GM18499 (cell line): ENCODE measurements around the gene CLSTN2.

Experiments
- ATAC-seq: cut with Tn5 transposase; IDR thresholded peaks from one replicate; pipeline ENCODE4 v1.9.1; 2021; ENCODE audit warnings: moderate number of reproducible peaks; ENCODE audit not compliant: insufficient read depth, unreplicated experiment

CLSTN2 gene

DNA sequence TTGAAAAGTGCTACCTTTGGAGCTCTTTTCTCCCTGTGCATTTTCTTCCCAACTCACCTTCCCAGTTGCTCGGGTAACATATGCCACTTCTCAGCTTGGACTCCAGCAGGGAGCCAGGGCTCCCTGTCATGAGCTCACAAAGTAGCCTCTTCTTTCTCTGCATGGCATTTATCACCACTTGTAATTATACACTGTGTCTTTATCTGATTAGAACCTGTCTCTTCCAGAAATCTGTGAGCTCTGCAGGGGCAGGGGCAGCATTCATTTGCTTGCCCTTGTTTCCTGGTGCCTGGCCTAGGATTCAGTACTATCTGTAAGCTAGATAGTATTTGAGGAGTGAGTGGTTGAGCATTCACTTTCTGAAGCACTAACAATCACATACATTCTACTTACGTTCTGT, 100.9 kb downstream of the CLSTN2 start:
- no peak for ATAC-seq

DNA sequence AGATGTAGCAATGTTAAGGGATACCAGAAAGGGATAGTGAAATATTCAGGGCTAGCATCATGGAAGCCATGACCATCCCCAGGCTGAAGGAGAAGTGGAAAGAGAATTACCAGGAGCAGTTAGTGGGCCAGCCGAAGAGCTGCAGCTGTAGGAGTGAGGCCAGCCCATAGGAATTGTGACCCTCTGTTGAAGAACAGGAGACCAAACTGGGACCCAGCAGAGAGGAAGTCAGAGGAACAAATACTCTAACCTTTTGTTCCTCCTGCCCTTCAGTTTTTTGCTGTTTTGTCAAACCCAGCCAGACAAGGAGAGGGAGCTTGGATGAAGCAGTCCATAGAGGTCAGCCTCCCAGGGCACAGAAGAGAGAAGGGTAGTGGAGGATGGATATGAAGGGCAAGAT, 115.4 kb downstream of the CLSTN2 start:
- ATAC-seq = no peak

DNA sequence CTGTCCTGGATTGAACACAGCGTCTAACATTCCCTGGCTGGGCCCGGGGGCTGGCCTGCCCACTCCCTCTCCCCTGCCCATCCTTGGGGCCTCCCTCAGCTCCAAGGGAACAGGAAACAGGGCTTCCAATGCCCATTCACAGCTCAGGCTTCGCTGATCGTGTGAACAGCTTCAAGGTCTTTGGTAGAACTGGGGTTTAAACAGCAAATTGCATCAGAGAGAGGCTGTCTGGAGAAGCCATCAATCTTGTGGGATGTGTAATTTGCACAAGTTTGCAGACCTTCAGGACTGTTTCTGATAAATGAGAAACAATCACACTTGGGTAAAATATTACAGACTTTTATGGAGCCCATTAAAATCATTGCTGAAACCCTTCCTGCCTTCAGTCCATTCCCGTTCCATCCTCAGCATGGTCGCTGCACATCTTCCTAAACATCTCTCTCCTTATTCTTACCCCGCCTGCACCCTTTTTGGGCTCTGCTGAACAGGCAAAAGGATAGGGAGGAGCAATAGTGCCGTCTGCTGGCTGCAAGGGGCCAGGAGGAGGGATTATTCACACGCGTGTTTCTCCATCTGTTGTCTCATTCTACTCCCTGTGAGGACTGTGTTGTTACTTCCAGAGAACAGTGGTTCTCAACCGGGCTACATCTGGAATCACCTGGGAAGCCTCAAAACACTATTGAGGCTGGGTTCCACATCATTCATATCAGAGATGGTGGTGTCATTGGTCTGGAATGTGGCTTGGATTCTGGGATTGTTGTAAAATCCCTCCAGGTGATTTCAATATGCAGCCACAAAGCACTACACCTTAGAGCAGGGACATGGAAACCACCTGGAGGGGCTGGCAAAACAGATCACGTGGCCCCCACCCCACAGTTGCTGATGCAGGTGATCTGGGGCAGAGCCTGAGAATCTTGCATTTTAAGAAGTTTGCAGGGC, 116.3 kb downstream of the CLSTN2 start:
- ATAC-seq = no peak

DNA sequence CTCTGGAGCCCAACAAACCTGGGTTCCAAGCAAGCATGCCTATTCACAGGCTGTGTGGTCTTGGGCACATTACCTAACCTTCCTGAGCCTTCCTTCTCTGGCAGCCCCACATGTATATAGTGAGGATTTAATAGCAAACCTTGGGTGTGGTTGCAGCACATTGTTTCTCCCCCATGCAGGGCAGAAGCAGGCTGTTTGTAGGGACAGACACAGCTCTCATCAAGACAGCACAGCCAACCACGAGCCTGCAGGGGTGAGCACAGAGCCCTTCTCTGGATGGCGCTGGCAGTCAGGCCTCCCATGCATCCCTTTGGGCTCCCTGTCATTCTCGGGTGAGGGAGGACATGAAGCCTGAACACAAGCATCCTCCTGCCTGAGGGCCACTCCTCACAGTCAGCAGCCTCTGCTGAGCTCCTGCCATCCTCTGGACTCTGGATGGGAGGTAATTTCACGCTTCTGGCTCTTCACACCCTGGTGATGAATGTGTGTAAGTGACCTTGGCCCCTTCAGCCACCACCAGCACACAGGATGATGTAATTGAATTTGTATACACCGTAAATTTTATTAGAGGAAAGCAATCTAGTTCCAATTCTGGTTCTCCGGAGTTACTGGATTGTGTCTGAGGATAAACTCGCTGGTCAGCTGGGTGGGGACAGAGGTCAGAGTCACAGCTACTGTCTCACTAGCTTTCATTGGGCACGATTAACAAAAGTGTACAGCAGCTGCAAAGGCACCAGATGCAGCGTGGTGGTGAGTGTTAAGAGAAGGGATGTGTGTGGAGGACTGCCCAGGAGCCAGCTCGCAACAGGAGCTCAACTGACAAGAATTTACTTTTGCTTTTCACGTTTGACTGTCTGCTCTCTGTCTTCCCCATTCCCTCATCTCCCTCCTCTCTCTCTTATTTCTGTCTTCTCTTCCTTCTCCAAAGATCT, 118.1 kb downstream of the CLSTN2 start:
- no peak for ATAC-seq

DNA sequence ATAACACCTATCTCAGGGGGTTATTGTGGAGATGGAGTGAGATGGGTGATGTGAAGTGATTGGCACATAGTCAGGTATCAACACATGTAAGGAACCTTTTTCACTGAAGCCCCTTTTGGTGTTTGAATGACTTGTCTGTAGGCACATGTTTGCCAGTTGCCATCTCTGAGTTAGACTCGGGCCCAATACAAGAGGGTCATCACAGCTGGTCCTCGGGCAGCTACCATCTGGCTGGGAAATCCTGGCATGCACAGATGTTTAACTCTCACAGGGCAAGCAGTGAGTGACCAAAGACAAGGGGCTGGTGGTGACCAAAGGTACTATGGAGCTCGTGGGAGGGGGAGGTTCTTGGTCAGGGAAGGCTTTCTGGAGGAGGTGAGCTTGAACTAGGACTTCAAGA, 118.8 kb downstream of the CLSTN2 start:
- no peak for ATAC-seq

DNA sequence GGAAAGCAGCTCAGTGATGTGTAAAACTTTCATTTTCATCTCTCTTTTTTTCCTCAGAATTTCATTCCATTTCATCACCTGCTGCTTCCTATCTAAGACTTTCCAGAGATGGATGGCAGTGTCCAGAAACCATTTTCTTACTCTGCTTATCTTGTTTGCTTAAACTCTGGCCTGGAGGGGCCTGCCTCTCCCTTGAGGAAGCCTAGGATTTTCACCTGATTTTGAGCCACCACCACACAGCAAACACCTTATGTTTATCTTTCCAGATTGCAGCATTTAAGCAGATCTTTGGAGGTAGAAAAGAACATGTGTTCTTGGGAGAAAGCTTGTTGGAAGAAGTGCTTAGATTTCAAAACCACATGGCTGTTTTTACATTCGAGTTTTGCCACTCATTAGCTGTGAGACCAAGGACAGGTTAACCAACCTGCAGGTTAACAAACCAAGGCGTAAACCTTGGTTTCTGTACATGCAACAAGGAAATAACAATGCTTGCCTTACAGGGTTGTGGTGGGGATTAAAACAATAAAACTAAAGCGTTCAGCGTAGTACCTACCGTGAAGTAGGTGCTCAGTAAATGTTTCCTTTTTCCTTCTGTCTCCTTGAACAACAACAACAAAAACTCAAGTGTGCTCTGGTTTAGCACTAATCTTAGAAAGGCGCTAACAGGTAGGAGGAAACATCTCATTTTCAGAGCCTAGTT, 120.3 kb downstream of the CLSTN2 start:
- ATAC-seq = no peak

DNA sequence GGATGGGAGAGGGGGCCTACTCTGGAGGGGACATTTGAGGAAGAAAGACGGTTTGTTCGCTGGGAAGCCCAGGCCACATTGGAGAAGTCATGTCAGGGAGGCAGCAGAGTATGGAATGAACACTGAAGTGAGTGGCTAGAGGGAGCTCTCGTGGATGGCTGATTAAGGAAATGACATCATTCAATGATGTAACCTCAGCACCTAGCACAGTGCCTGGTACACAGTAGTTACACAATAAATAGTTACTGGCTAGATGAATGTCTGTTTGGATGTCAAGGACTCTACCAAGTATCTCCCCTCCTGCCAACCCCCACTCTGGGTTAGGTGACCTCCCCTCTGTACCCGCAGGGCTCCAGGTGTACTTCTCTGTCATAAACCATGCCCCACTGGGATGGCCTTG, 121.1 kb downstream of the CLSTN2 start:
- ATAC-seq = no peak

DNA sequence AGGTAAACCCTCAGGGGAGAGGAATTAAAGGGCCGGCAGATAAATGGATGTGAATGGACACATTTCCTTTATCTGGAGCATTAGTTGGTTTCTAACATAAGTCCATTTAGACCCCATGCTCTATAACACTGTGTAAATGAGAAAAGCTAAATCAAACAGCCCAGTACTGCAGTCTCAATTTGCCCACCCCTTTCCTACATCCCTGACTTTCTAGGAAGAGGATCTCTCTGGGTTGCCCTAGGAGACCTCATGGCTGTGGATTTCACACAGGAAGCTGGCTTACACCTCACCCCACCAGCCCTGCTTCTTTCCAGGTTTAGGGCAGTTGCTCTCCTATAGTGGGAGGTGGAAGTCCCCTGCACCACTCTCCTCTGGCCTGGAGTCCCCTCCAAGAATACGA, 126.2 kb downstream of the CLSTN2 start:
- ATAC-seq = no peak

DNA sequence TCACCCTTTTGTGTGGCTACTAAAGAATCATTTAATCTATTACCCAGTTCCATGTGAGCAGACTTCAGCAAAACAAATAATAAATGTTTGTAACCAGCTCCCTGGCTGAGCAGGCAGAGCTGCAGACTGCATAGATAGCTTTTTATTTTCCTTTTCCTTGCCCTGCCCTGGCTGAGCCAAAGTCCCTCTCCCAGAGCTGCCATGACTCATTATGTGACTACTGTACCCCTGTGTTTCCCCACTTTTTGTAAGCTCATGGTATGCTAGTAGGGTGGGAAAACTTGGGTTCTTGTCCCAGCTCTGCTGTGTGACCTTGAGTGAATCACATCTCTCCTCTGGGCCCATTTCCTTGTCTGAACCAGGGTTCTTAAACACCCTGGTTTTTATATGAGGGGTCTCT, 127.5 kb downstream of the CLSTN2 start:
- no peak for ATAC-seq

DNA sequence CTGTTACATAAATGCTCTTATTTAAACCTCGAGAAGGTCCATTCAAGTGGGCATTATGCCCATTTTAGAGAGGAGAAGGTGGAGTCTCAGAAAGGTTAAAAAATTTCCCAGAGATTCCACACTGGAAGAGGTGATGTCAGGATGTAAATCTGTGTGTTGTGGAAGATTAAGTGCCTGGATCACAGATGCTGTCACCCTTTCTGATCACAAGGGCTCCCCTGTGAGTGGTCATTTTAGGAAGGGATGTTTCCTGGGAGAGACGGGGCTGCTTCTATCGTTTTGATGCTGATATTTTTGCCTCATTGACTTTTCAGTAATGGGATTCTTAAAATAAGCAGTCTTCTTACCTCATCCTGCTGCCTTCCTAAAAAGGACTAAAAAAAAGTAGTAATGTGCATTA, 132.5 kb downstream of the CLSTN2 start:
- no peak for ATAC-seq

DNA sequence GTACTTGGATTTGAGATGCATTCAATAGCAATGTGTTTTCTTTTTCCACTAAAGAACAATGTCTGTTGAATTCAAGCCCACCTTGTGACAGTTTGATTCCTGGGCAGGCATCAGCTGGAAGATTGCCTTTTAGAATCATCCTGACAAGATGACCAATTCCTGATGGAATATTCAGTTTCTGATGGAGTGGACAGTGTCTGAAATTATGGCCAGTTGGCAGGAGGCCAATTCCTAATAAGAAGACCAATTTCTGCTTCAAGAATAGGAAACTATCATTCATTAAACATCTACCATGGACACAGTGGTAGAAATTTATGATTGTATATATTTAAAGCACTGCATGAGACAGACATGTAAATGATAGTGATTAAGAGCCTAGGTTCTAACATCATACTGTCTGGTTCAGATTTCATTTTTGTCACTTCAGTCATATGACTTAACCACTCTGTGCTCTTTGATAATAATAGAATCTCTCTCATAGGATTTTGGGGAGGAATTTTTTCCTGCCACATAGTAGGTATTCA, 133.6 kb downstream of the CLSTN2 start:
- no peak for ATAC-seq

DNA sequence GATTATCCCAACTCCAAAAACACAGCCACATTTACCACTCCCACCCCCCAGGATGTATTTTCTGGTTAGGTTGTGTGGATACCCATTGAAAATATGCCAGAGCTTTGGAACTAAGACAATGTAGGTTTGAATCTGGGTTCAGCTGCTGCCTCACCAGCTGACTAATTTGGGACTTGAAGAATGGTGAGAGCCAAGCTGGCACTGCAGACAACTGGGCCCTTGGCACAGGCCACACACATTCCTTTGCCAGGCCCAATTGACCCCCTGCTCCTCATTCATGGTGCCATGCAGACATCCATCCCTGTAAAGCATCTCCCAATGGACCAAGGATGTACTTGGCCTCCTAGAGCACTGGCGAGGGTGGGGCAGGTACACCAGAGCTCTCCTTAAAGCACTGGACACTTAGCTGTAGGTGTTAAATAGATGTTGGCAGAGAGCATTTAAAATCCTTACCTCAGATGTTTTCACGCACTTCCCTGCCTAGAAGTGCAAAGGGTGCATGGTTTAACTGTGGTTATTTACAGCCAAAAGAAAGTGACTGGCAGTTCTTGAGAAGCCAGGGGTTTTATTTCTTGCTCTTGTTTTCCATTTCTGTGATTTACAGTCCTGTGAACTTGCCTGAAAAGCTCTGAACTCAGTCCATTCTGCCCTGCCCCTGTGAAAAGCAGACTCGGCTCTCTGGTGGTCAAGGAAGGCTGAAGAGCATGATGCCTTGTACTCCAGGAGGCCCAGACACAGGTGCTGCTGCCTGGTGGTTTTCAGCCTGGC, 138.5 kb downstream of the CLSTN2 start:
- no peak for ATAC-seq

DNA sequence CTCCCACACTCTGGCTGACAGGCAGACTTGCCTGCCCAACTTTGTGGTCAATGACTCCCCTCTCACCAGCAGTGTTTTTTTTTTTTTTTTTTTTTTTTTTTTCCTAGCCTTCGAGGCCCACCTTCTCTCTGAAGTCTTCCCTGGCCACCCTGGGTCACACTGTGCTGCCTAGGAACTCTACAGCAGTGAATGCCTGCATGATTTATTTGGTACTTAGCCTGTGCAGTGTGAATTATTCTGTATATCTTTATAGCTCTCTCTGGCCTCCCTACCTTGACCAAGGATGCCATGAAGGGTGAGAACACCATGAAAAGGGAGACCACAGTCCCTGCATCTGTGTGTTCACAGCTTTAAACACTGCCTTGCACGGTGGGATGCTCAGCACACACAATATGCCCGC, 141.6 kb downstream of the CLSTN2 start:
- ATAC-seq = no peak

DNA sequence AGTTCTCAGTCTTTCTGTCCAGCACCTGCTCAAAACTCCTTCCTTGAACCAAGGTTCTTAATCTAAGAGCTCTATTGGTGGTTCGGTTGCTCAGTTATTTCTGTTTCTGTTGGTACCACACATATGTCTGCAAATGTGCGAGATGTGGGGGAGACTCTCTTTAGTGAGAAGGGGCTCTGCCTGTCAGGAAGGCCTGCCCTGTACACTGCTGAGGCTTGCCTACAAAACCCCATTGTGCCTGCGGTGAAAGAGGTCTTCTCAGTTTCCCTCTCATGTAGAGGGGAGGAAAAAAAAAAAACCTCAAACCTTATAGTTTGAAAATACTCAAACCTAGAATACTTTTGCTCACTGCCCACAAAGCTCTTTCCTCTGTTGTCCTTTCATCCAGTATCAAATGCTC, 142.4 kb downstream of the CLSTN2 start:
- ATAC-seq = no peak

DNA sequence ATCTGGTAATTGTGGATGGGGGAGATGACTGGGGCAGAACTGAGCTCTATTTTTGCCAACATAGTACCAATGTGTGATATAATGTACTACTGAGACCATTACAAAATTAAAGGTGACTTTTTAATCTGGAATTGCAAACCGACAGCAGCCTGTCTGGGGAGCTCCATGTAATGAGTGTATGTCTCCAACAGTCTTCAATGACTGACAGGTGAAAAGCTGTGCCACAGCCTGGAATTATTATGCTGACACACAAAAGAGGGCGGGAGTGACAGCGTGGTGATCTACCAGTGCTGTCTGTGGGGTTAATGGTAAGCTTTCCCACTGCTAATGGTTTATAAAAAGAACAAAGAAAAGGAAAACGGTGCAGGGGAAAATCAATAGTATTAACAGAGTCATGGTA, 143.4 kb downstream of the CLSTN2 start:
- ATAC-seq = no peak

DNA sequence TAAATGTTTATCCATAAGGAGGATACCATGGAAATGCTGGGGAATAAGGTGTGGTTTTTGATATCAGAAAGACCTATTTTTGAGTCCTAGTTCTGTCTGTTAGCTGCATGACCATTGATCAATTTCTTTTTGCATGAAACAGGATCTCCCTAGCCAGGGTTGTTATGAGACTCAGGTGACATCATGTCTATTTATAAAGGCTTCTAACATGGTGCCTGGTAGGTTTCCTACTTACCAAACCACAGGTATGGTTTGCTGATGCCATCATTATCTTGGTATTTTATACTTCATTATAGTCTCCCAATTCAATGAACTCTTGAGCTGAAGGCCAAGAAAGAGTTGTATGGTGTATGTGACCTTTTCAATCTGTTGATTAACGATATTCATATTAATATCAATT, 144.0 kb downstream of the CLSTN2 start:
- ATAC-seq = no peak

DNA sequence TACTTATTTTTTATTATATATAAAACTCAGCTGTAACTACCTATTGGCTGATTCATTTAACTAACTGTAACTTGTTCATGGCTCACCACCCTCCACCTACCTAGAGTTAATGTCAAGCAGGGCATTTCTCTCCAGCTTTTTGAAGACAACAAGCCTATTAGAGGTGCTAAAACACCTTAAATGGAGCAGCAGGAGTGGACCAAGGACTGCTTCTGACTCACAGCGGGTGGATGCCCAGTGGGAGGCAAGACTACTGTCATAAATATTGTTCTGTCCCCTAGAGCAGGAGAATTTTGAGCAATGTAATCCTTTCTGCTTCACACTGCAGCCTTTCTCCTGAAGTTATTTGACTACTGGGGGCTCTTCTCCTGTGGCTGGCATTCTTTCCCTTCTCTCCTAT, 146.9 kb downstream of the CLSTN2 start:
- ATAC-seq = no peak

DNA sequence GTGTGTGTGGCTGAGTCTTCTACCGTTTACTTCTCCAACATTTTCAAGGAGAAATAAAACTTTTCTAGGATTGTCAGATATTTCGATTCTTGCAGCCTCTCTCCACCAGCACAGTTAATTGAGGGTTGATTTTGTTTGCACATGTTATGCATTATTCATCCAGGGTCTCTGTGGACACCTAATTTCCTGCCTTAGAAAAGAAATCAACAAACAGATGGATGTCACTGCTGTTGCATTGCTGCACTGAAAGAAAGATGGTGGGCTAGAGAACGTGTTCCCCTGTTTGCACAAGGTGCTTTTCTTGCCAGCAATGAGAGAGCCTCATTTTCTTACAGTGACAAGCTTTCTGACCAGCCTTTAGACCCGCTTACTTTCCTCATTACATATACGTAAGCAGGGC, 150.0 kb downstream of the CLSTN2 start:
- no peak for ATAC-seq

DNA sequence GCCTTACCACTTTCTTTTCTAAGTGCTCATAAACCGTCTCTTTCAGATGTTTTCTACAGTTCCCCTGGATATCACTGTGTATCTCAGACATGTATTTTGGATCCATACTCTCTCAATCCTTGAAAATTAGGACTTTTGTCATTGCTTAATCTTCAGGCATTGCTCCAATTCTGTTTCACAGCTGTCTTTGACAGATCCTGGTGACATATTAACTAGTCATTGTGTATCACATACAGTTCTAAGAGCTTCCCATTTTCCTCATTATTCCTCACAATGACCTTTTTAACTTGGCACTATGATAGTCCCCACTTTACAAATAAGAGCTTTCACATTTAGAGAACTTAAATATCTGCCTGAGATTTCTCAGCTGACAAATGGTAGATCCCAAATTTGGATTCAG, 151.7 kb downstream of the CLSTN2 start:
- no peak for ATAC-seq

DNA sequence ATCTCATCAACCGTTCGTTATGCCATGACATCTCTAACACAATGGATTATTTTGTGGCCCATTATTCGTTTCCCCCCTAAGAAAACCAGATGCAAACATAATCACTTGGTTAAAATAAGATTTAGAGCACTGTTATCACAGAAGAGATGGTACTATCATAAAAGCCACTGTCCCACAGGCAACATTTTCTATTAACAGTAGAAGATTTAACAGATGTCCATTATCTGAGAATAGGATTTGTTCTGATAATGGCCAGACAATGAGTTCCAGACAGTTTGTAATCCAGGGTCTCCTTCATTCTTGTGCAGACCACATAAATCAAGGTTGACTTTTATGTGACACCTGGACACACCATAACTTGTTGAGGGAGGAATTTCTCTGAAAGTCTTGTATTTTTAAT, 153.1 kb downstream of the CLSTN2 start:
- ATAC-seq = no peak
